Neutrophil (primary cell): ENCODE results near the gene SSC5D.

Source experiments
- H3K27ac ChIP-seq: fragments of 200-600 bp; sonication (generic); 2 replicates; pipeline ENCODE4 v1.5.1; 2016; ENCODE audit warnings: mild to moderate bottlenecking, moderate library complexity
- H3K27me3 ChIP-seq: fragments of 200-600 bp; sonication (generic); 2 replicates; pipeline ENCODE4 v1.6.0; 2016; ENCODE audit warnings: mild to moderate bottlenecking
- H3K36me3 ChIP-seq: fragments of 200-600 bp; sonication (generic); 2 replicates; pipeline ENCODE4 v1.5.1; 2017
- H3K4me1 ChIP-seq, 2 experiments: fragments of 200-600 bp in 1 of 2; sonication (generic) in 1 of 2; 1 replicate in 1 of 2; 2 replicates in 1 of 2; pipeline versions ENCODE4 v1.5.1 to v1.6.1; 2013 to 2016; ENCODE audit warnings: low read depth in 1 of 2, low read length in 1 of 2, mild to moderate bottlenecking in 1 of 2, moderate library complexity in 1 of 2; ENCODE audit not compliant: control insufficient read depth in 1 of 2, insufficient read depth in 1 of 2
- H3K4me3 ChIP-seq, 2 experiments: fragments of 200-600 bp in 1 of 2; sonication (generic) in 1 of 2; 1 replicate in 1 of 2; 2 replicates in 1 of 2; pipeline ENCODE4 v1.5.1; 2013 to 2016; ENCODE audit warnings: low read depth in 1 of 2, low read length in 1 of 2, mild to moderate bottlenecking in 1 of 2, moderate library complexity in 1 of 2
- H3K9me3 ChIP-seq: fragments of 200-600 bp; sonication (generic); 2 replicates; pipeline ENCODE4 v1.5.1; 2016
- TF ChIP-seq, protein P1 (sequence below): fragments of 200-600 bp; sonication (generic); IDR thresholded peaks from 2 replicates; pipeline ENCODE4 v1.5.1; 2016; ENCODE audit warnings: antibody characterized with exemption

The SSC5D gene

DNA sequence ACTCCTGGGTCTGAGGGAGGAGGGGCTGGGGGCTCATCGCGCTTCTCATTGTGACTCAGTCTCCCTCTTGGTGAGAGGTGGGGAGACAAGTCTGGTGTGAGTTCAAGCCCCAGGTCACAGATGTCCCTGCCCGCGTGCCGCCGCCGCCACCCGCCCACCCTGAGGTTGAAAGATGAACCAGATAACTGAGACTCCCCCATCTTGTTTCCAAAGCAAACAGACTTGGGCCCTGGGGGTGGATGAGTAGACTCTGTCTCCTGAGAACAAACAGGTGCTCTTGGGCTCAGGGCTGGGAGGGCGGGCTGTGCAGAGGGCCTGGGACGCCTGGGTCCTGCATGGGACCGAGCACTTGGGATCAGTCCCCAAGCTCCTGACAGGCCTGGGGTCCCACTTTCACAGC is 48.1 kb downstream of the SSC5D start:
- Histone ChIP-seq H3K27ac (no peak overlapping the region), H3K9me3 (no peaks in the 10 kb centered on the region), H3K4me1 (no peaks in the 10 kb centered on the region), H3K27me3 (no peaks in the 10 kb centered on the region), H3K36me3 (no peaks in the 10 kb centered on the region), H3K4me3 (no peak overlapping the region)
- TF ChIP-seq, protein P1, sequence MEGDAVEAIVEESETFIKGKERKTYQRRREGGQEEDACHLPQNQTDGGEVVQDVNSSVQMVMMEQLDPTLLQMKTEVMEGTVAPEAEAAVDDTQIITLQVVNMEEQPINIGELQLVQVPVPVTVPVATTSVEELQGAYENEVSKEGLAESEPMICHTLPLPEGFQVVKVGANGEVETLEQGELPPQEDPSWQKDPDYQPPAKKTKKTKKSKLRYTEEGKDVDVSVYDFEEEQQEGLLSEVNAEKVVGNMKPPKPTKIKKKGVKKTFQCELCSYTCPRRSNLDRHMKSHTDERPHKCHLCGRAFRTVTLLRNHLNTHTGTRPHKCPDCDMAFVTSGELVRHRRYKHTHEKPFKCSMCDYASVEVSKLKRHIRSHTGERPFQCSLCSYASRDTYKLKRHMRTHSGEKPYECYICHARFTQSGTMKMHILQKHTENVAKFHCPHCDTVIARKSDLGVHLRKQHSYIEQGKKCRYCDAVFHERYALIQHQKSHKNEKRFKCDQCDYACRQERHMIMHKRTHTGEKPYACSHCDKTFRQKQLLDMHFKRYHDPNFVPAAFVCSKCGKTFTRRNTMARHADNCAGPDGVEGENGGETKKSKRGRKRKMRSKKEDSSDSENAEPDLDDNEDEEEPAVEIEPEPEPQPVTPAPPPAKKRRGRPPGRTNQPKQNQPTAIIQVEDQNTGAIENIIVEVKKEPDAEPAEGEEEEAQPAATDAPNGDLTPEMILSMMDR, result no peak

DNA sequence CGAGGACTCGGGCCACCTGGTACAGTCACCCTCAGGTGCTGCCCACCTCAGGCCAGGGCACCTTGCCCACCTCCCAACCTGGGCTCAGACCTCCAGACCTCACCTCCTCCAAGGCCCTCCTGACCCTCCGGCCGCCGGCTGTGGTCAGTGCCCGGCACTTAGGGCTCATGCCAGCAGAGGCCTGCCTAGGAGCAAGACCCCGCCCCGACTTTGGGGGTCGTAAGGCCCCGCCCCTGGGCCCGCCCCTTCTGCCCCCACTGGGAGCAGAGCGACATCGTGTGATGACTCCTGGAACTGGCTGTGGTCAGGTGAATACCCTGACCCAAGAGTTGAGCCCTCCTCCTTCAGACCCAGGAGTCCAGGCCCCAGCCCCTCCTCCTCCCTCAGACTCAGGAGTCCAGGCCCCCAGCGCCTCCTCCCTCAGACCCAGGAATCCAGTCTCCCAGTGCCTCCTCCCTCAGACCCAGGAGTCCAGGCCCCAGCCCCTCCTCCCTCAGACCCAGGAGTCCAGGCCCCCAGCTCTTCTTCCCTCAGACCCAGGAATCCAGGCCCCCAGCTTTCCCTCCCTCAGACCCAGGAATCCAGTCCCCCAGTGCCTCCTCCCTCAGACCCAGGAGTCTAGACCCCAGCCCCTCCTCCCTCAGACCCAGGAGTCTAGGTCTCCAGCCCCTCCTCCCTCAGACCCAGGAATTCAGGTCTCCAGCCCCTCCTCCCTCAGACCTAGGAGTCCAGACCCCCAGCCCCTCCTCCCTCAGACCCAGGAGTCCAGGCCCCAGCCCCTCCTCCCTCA is 48.9 kb downstream of the SSC5D start, which contains the start of gene SBK2:
SBK2 (minus strand) TSS at position 183 of the 790 bp plus-strand sequence. CDS start 839 bp downstream, outside the sequence.
- Histone ChIP-seq H3K27ac (no peak within 1 kb of the TSS), H3K4me3 (no peak within 1 kb of the TSS), H3K4me1 (no peaks in the 10 kb centered on the region), H3K36me3 (no peaks in the 10 kb centered on the region), H3K9me3 (no peaks in the 10 kb centered on the region), H3K27me3 (no peaks in the 10 kb centered on the region)
- TF ChIP-seq, protein P1, result no peak

DNA sequence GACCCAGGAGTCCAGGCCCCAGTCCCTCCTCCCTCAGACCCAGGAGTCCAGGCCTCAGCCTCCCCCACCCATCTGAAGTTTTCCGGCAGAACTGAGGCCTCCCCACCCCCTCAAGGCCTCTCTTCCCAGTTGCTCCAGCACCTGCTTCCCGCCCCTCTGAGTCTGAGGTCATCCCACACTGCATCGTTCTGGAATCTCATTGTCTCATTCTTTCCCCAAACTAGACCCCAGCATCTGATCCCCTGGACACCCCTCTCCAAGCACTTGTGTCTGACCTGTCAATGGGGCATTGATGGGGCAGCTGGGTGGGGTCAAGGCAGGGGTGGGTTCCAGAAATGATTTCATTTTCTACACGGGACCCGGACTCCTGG is 49.5 kb downstream of the SSC5D start:
- Histone ChIP-seq H3K27me3 (no peaks in the 10 kb centered on the region), H3K4me3 (no peak overlapping the region), H3K9me3 (no peaks in the 10 kb centered on the region), H3K36me3 (no peaks in the 10 kb centered on the region), H3K4me1 (no peaks in the 10 kb centered on the region), H3K27ac (no peak overlapping the region)
- TF ChIP-seq, protein P1, result no peak

DNA sequence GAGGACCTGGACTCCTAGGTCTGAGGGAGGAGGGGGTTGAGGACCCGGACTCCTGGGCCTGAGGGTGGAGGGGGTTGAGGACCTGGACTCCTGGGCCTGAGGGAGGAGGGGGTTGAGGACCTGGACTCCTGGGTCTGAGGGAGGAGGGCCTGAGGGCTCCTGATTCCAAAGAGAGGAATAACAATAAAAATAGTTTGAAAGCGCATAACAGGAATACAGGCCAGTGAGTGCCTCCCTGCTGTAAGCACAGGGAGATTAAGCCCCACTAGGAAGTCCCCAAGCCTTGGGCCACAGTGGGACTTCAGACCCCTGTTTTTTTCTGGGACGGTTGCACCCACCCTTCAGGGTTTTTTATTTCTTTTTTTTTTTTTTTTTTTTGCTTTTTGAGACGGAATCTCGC is 49.9 kb downstream of the SSC5D start:
- H3K4me3 ChIP-seq, result no peak overlapping the region
- TF ChIP-seq, protein P1, result no peak
- H3K9me3 ChIP-seq, result no peaks in the 10 kb centered on the region
- no peaks in the 10 kb centered on the region for H3K4me1 ChIP-seq
- H3K27ac ChIP-seq, result no peak overlapping the region
- H3K36me3 ChIP-seq, result no peaks in the 10 kb centered on the region
- no peaks in the 10 kb centered on the region for H3K27me3 ChIP-seq

DNA sequence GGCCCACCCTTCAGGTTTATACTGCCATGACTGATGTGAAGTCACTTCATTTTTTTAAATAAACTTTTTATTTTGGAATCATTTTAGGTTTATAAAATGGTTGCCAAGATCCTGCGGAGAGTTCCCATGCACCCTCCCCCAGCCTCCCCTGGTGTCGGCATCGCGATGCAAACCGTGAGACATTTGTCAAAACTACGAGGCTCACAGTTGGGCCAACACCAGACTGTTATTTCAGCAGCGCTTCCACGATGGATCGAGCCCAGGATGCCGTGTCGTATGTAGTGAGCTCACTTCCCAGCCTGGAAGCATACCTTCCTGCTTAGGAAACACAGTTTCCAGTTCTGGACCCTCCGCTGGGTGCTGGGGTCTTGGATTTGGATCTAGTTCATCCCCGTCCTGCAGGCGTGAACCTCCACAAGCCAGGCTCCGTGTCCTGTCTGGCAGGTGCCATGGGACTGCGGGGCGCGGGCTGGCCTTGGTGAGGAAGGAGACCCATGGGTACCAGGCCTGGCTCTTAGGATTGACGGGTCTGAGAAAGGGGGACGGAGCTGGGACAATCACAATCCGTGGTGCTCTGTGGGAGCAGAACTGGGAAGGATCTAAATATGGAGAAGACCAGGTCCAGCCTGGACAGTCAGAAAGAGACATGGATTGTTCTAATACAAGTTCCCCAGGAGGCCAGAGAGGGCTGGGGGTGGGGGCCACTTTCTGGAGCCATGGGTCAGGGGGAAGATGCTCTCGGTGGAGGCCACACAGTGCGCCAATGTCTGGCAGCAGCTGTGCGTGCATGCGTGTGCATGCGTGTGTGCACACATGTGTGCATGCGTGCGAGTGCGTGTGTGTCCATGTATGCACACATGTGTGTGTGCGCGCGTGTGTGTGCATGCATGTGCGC is 51.1 kb downstream of the SSC5D start:
- Histone ChIP-seq H3K27me3 (no peaks in the 10 kb centered on the region), H3K4me1 (no peaks in the 10 kb centered on the region), H3K36me3 (no peaks in the 10 kb centered on the region), H3K27ac (no peak overlapping the region), H3K4me3 (no peak overlapping the region), H3K9me3 (no peaks in the 10 kb centered on the region)
- TF ChIP-seq, protein P1, result no peak
